BLaER1 (cell line): ENCODE measurements around the gene NHLH1.

Experiments used
- H3K27ac ChIP-seq: shearing (Covaris generic); formaldehyde crosslinking; 2 replicates; pipeline ENCODE4 v1.8.1; 2022
- H3K27me3 ChIP-seq: shearing (Covaris generic); formaldehyde crosslinking; 2 replicates; pipeline ENCODE4 v1.8.1; 2022
- H3K36me3 ChIP-seq: shearing (Covaris generic); formaldehyde crosslinking; 2 replicates; pipeline ENCODE4 v1.8.1; 2022
- H3K4me1 ChIP-seq: shearing (Covaris generic); formaldehyde crosslinking; 2 replicates; pipeline ENCODE4 v1.8.1; 2022
- H3K4me2 ChIP-seq: shearing (Covaris generic); formaldehyde crosslinking; 2 replicates; pipeline ENCODE4 v1.8.1; 2022
- H3K4me3 ChIP-seq: shearing (Covaris generic); formaldehyde crosslinking; 2 replicates; pipeline ENCODE4 v1.8.1; 2022
- H3K9ac ChIP-seq: shearing (Covaris generic); formaldehyde crosslinking; 2 replicates; pipeline ENCODE4 v1.8.1; 2022
- H3K9me3 ChIP-seq: shearing (Covaris generic); formaldehyde crosslinking; 2 replicates; pipeline ENCODE4 v1.8.1; 2022
- H4K20me1 ChIP-seq: shearing (Covaris generic); formaldehyde crosslinking; 2 replicates; pipeline ENCODE4 v1.8.1; 2022
- Cebpa-rat ChIP-seq: shearing (Covaris generic); IDR thresholded peaks from 2 replicates; pipeline ENCODE4 v1.8.1; 2022

NHLH1 gene

GRCh38 chr1:160363951-160364735 is 2.7 kb upstream of the NHLH1 start:
- peaks cover 12% of the 10 kb centered on the region for H3K36me3 ChIP-seq
- TF ChIP-seq Cebpa-rat: no peak

GRCh38 chr1:160365325-160365724 is 1.5 kb upstream of the NHLH1 start:
- Histone ChIP-seq H3K4me3 (no peak overlapping the region), H3K36me3 (peaks cover 7% of the 10 kb centered on the region), H3K9me3 (no peaks in the 10 kb centered on the region), H3K27me3 (no peaks in the 10 kb centered on the region), H3K9ac (no peak overlapping the region), H3K27ac (no peak overlapping the region), H3K4me1 (peaks cover 29% of the 10 kb centered on the region), H4K20me1 (no peaks in the 10 kb centered on the region), H3K4me2 (no peak overlapping the region)
- TF ChIP-seq Cebpa-rat: no peak

More at GRCh38 chr1:160363951-160364735, 2.7 kb upstream of the NHLH1 start:
- Histone ChIP-seq H3K27me3 (no peaks in the 10 kb centered on the region), H3K9ac (no peak overlapping the region), H3K4me2 (no peak overlapping the region), H3K4me3 (no peak overlapping the region), H3K4me1 (peaks cover 38% of the 10 kb centered on the region), H4K20me1 (no peaks in the 10 kb centered on the region), H3K27ac (no peak overlapping the region), H3K9me3 (no peaks in the 10 kb centered on the region)

GRCh38 chr1:160367516-160367900 is 637 bp downstream of the NHLH1 start:
- no peaks in the 10 kb centered on the region for H3K27me3 ChIP-seq
- peaks cover 7% of the 10 kb centered on the region; the same call in 1 of the 2 replicates for H3K4me1 ChIP-seq
- no peaks in the 10 kb centered on the region for H4K20me1 ChIP-seq
- no peaks in the 10 kb centered on the region for H3K9me3 ChIP-seq
- no peak overlapping the region for H3K9ac ChIP-seq
- H3K4me3 ChIP-seq: no peak overlapping the region
- H3K27ac ChIP-seq: no peak overlapping the region
- H3K4me2 ChIP-seq: no peak overlapping the region
- TF ChIP-seq Cebpa-rat: no peak
- no peaks in the 10 kb centered on the region for H3K36me3 ChIP-seq

- Histone ChIP-seq H3K36me3 (no peaks in the 10 kb centered on the region), H3K9ac (no peak overlapping the region), H3K27me3 (no peaks in the 10 kb centered on the region), H3K4me2 (no peak overlapping the region), H3K4me1 (peaks cover under 1% of the 10 kb centered on the region; the same call in 1 of the 2 replicates), H3K27ac (no peak overlapping the region), H4K20me1 (no peaks in the 10 kb centered on the region), H3K4me3 (no peak overlapping the region), H3K9me3 (no peaks in the 10 kb centered on the region)
- no peak for TF ChIP-seq Cebpa-rat
Observed at GRCh38 chr1:160367934-160368923, 1.4 kb downstream of the NHLH1 start.

GRCh38 chr1:160369087-160369486 is 2.2 kb downstream of the NHLH1 start:
- Histone ChIP-seq H3K9ac (no peak overlapping the region), H3K9me3 (no peaks in the 10 kb centered on the region), H3K4me2 (no peak overlapping the region), H3K36me3 (no peaks in the 10 kb centered on the region), H4K20me1 (no peaks in the 10 kb centered on the region), H3K4me1 (peaks cover 5% of the 10 kb centered on the region), H3K27ac (no peak overlapping the region), H3K27me3 (no peaks in the 10 kb centered on the region), H3K4me3 (no peak overlapping the region)
- TF ChIP-seq Cebpa-rat: no peak

GRCh38 chr1:160370561-160371345 is 3.9 kb downstream of the NHLH1 start:
- Histone ChIP-seq H4K20me1 (no peaks in the 10 kb centered on the region), H3K27me3 (no peaks in the 10 kb centered on the region), H3K9me3 (no peaks in the 10 kb centered on the region), H3K27ac (no peak overlapping the region), H3K4me1 (peaks cover 22% of the 10 kb centered on the region), H3K4me2 (no peak overlapping the region), H3K9ac (no peak overlapping the region), H3K36me3 (no peaks in the 10 kb centered on the region), H3K4me3 (no peak overlapping the region)
- no peak for TF ChIP-seq Cebpa-rat

- no peak overlapping the region for H3K27ac ChIP-seq
- no peaks in the 10 kb centered on the region for H3K36me3 ChIP-seq
- no peak for TF ChIP-seq Cebpa-rat
- H4K20me1 ChIP-seq: no peaks in the 10 kb centered on the region
- H3K4me1 ChIP-seq: peaks cover 27% of the 10 kb centered on the region
- H3K27me3 ChIP-seq: no peaks in the 10 kb centered on the region
- H3K9me3 ChIP-seq: no peaks in the 10 kb centered on the region
- no peak overlapping the region for H3K4me3 ChIP-seq
- no peak overlapping the region for H3K4me2 ChIP-seq
- H3K9ac ChIP-seq: no peak overlapping the region
Observed at GRCh38 chr1:160371346-160371631, 4.4 kb downstream of the NHLH1 start.

- no peaks in the 10 kb centered on the region for H3K36me3 ChIP-seq
- no peak overlapping the region for H3K27ac ChIP-seq
- no peaks in the 10 kb centered on the region for H3K9me3 ChIP-seq
- no peak for TF ChIP-seq Cebpa-rat
- no peak overlapping the region for H3K9ac ChIP-seq
- no peak overlapping the region for H3K4me3 ChIP-seq
- H3K4me2 ChIP-seq: no peak overlapping the region
- H4K20me1 ChIP-seq: no peaks in the 10 kb centered on the region
- no peaks in the 10 kb centered on the region for H3K27me3 ChIP-seq
- H3K4me1 ChIP-seq: peaks cover 30% of the 10 kb centered on the region
Observed at GRCh38 chr1:160371756-160372155, 4.9 kb downstream of the NHLH1 start.

GRCh38 chr1:160373696-160374095 is 6.8 kb downstream of the NHLH1 start:
- peak overlapping the region; percentile 97 for H3K4me2 ChIP-seq
- no peaks in the 10 kb centered on the region for H3K36me3 ChIP-seq
- no peaks in the 10 kb centered on the region for H3K27me3 ChIP-seq
- H3K9me3 ChIP-seq: no peaks in the 10 kb centered on the region
- TF ChIP-seq Cebpa-rat: no peak
- H3K9ac ChIP-seq: no peak overlapping the region
- peak overlapping the region; percentile 86; the same call in 1 of the 2 replicates for H3K27ac ChIP-seq
- peaks cover 30% of the 10 kb centered on the region for H3K4me1 ChIP-seq
- H3K4me3 ChIP-seq: no peak overlapping the region
- no peaks in the 10 kb centered on the region for H4K20me1 ChIP-seq
